Measurements from ENCODE around the gene FLRT2.

Gene FLRT2

DNA sequence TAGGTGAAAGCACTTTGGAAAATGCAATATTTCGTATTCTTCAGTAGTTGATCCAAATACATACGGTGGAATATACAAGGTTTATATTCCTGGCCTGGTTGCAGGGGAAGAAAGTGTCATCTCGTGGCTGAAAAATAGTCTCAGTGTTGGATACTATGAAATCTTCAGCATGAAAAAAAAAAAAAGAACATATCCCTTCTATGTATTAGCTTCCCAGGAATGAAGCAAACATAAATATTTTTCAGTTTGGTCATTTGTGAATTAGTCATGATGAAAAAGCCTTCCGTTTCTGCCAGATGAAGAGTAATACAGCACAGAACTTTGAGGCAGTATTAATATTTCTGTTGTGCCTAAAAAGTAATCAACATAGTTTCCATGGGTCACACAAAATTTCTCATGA, 36.7 kb downstream of the FLRT2 start:
- no peak for DNase-seq

DNA sequence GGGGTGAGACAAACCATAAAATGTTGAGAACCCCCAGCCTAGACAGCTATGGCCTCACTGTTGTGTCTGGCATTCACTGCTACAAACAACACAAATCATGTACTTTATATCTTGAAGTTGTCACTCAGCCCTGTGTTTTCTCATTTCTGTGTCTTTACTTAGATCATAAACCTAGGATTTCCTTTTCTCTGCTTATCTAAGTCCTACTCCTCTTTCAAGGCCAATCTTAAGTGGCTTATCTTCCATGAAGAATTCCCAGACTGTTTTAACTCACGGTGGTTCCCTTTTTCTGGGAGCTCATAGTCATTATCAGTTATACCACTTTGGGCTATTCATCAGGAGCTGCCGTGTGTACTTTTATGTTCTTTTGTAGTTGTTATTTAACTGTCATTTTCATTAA, 42.1 kb downstream of the FLRT2 start:
- DNase-seq, result no peak

DNA sequence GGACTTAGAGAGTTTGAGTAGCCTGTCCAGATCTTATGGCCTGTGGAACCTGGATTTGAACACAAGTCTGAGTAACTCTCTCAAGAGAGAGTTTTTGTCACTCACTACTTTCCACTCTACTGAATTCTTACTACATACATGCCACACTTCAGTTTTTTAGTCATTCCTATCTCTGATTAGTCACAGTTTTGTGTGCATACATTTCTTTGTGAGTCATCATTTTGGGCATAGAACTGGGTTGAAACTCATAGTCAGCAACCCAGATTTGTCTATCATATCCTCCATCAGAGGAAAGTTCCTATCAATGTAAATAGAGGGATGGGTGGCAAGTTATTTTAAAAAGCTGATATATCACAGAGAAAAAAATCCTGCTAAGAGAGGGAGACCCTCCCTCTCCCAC, 42.9 kb downstream of the FLRT2 start:
- no peak for DNase-seq

DNA sequence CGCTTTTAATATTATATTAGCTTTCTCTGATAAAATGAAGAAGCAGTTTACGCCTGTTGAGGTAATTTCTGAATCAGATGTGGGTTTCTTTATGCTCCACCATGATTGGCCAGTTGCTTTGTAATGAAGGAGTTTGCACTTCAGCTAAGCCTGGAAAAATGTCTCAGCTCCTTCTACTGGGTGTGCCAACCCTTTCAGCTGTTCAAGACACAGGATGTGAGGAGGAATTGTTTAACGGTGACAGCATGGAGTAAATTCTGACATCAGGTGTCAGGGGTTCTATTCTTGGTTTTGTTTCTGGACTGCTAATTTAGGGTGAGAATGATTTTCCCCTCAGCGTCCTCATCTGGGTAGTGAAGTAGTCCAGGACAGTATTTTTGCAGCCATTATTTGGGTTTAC, 43.5 kb downstream of the FLRT2 start:
- DNase-seq, result no peak

DNA sequence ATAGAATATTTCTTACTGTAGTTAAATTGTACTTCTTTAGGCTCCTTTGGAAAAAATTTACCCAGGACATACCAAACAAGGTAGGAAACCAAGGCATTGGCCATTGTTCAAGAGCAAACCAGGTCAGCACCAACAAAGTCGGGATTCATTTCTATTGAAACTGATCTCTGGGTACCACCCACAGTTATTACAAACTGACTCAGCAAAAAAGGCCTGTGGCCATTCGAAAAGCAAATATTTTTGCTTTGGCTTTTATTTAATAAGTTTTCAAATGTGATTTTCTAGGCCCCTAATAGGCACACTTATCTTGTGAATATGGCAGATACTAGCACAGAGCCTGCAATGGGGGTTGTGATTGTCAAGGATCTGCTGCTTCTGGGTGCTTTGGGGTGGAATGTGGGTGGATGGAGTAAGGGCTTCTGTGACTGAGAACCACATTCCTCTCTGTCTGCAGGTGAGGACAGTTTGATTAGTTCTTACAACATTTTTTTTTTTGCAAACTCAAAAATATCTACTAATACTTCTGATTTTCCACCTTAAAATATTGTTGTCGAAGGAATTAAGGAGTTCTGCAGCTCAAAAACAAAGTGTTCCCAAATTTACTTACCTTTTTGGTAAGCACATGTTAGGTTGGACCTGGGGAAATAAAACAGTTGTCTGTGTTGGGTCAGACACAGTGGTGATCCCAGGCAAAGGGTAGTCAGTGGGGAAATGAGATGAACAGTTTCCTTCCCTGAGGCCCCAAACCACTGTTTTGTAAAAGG, 45.1 kb downstream of the FLRT2 start:
- DNase-seq, result no peak

DNA sequence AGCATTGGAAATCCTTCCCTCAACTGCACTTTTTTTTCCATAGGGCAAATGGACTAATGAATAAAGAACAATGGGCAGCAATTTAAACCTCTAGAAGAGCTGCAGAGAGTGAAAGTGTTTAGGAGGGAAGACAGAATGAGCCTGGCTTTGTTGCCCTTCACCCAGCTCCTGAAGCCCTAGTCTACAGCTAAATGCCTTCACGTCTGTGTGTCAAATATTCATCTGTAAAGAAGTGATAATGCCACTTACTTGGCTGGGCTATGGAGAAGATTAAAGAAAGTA, 45.6 kb downstream of the FLRT2 start:
- no peak for DNase-seq

DNA sequence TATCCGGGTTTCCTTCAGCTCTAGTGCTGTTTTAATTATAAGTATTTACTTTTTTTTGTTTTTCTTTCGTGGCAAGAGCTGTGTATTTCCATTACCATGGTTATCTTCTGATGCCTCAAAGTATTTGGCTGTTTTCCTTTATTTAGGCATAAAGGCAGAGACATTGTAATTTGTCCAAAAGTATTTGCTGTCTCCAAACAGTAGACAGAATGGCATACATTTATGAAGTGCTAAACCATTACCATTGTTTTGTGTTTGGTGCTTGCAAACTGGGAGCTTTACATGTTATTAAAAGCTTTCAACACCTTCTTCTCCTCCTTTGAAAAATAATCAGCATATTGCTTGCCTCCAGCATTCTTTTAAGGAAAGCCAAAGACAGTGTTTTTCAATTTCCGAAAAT, 46.3 kb downstream of the FLRT2 start:
- DNase-seq, result no peak

DNA sequence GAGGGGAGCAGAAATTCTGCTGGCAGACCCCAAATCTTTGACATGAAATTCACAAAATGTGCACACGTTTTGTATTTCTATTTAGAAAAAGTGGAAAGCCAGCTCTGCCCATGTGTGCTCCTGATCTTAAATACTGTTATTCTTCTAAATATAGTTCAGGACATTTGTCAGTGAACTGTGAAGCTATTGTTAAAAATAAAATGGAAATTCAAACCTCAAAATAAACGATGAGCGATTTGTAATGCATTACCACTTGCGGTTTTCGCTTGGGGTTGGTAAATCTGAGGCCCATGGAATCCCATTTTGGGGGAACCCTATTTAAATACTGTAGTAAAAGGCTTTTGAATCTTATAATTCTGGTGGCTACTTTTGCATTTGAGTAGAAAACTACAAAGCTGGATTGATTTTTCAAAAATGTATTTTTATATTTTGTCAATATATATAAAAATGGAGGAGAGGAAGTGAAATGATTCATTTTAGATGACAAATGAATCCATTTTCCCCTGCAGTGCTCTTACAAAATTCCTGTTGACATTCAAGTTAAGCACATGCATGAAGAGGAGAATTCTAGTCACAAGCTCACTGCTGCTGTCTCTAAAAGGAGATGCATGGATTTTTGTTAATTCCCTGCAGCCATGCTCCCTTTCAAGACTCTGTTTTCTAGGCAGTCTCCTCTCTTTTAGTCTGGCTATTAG, 47.1 kb downstream of the FLRT2 start:
- no peak for DNase-seq

DNA sequence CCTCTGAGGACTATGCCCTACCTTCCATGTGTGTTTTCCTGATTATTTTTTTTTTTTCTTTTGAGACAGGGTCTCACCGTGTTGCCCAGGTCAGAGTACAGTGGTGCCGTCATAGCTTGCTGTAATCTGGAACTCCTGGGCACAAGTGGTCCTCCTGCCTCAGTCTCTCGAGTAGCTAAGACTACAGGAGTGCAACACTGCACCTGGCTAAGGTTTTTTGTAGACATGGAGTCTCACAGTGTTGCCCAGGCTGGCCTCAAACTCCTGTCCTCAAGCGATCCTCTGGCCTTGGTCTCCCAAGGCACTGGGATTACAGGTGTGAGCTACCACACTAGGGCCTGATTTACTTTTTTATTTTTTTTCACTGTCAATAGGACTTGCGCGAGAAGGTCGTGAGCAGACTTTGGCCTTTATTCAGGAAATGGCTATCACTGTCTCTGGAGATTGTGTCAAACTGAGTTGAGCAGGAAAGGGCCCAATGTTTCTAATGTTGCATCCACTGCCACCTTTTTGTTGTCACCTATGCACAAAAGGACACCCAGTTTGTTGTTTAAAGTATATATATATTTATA, 47.7 kb downstream of the FLRT2 start:
- no peak for DNase-seq

DNA sequence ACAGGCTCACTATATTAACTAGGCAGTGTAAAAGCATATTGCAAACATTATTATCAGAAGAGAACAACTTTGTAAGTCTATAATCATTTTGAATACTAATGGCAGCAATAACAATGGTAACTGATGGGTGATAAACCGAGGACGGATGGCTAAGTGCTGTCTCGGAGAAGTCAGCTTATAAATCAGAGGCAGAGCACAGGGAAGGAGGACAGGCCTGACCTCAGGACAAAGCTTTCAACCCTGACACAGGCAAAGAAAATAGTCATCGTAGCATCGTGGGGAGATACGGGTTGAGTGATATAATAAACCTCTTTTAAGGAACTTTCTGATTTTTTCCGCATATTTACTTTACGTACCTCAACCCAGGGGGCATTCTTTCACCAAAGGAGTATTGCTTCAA, 48.4 kb downstream of the FLRT2 start:
- no peak for DNase-seq

DNA sequence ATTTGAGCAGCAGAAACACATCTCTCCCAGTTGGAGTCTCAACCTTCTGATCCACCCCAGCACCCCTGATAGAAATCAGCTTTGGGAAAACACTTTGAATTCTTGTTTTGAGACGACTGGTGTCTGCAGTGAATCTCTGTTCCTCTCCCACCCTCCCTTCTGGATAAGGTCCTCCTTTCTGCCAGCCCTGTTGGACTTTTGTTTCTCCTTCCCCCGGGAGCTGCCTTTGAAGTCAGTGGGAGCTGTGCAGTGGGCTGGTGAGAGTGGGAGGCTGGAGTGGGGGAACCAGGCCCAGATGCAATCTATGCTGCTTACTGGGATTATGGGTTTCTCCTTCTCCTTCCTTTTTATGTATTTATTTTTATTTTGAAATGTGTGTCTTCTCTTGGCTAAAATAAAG, 49.0 kb downstream of the FLRT2 start:
- no peak for DNase-seq

DNA sequence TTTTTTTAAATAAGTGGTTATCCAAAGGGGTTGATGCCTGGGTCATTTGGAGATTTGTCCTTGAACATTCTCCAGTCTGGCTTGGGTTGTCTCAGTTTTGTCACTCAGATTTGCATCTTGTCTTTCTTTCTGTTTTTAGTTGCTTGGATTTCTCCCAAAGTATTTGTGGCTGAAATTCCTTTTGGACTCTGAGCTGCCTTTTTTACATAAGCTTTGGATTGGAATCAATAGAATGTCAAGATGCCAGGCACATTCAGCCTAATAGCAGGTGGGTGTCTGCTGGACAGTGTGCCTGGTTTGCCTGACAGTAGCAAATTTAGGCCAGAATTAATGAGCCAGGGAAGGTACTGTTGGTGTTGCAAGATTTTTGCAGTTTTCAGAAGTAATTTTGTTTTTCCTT, 50.0 kb downstream of the FLRT2 start:
- DNase-seq, result no peak

DNA sequence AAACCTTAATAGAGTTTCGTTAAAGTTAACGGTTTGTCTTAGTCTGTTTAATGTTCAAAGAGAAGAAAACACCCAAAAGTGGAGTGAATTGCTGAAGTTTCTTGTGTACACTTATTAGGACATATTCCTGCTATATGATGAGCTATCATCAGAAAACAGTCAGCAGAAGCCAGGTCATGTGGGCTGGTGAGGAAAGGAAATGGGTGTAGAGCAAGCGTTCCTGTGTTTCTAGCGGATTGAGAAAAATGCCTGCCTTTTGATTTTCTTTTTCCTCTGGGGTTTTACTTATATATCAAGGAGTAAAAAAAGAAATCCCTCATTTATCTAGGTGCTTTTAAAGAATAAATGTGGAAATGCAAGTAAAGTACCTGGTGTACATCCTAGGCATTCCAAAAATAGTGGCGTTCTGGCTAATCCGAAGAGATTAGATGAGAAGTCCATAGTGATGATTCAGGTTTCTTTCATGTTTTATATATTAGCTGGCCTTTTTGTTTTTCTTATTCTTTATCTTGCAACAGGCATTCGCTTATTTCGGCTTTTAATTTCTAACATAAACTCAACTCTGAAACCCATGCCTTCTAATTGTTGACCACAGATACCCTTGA, 50.7 kb downstream of the FLRT2 start:
- DNase-seq, result no peak

DNA sequence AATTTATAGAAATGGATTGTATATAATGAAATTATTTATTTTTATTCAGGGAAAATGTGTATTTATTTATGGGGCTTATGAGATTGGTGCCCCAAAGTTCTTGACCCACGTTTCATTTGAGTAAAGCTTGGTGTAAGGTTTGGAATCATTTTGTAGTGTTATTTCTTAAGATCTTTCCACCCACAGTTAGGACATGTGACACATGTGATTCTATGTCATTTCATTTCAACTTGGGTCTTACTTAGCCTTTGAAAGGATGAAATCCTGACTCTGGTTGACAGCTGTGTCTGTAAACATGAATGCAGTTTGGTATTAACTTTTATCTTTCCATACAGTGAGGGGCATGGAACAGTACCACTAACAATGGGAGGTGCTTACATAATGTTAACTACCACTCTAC, 51.7 kb downstream of the FLRT2 start:
- no peak for DNase-seq

DNA sequence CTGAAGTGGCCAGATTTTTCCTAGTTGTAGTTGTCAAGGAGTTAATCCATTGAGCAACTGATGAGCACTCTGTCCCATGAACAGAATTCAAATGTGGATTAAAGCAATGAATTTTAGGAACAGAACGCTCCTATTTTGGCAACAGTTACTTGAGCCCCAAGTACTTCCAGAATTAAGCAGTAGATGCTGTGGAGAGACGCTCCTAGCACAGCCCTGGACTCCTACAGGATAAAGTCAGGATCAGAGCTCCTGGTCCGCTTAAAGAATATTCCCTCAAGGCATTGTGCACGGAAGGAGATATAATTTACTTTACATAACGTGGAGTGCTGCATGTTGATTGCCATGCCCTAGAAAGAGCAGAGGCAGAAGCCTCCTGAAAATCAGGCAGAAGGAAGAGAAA, 53.4 kb downstream of the FLRT2 start:
- no peak for DNase-seq

DNA sequence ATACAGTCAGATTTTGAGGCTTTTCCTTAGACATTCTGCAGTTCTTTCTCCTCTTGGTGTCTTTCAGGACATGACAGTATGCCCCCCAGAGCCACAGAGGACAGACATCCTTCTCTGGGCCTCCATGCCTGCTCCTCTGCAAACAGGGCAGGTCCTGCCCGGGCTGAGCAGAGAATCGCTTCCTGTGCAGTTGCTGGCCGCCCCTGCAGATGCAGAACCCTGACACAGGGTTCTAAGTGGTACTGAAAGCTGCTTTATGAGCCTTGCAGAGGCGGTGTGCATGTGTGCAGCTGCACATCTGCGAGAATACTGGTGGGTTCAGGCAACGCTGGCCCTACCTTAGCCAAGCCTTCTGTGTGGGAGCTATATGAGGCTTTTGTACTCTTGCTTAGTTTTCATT, 54.5 kb downstream of the FLRT2 start:
- no peak for DNase-seq

DNA sequence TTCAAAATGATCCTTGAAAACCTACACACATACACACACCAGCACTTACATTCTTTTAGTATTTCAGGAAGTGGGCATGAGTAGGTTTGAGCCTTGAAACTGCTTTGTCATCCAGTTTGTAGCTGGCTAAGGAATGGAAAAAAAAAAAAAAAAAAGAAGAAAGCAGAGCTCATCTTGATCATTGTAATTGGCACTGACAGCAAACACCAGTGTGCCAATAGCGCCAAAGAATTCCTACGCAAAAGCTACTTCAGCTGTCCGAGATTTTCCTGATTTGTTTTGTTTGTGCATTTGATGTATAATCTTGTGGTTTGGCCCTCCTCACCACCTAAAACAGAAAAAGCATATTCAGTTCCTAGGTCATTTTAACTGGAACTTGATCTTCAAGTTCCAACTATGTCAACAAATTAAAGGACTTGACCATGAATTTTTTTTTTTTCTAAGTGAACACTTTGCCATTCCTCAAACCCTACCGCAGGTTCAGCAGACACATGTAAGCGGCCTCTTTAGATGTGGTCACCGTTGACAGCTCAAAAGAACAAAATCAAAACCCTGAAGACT, 57.3 kb downstream of the FLRT2 start:
- DNase-seq, result no peak

DNA sequence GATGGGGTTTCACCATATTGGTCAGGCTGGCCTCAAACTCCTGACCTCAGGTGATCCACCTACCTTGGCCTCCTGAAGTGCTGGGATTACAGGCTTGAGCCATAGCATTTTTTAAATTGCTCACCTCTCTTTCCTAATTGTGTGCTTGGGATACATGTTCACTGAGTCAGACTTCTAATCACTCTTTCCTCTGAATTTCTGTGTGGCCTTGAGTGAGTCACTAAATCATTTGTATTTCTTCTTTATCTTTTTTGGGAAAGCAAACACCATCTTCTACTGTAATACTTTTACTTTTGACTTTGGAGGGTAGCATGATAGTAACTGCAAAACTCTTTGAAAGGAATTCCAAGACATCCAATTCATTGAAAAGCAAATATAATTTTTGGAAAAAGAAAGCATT, 60.8 kb downstream of the FLRT2 start:
- no peak for DNase-seq

DNA sequence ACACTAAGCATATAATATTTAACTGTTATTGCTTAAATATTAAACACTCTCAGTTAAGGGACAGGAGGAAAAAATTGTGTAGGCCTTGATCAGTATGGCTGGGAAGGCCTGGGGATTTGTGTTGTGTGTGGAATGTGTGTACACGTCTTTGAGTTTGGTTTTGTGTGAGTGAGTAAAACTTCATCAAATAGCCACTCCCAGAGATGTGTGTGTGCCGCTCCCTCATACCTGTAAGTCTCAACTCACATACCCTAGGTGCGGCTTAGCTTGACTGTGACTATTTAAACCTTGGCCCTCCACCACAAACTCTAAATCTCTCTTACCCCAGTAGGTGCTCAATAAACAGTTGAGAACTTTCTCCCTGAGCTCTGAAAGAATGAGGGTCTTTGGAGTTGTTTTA, 64.3 kb downstream of the FLRT2 start:
- no peak for DNase-seq

DNA sequence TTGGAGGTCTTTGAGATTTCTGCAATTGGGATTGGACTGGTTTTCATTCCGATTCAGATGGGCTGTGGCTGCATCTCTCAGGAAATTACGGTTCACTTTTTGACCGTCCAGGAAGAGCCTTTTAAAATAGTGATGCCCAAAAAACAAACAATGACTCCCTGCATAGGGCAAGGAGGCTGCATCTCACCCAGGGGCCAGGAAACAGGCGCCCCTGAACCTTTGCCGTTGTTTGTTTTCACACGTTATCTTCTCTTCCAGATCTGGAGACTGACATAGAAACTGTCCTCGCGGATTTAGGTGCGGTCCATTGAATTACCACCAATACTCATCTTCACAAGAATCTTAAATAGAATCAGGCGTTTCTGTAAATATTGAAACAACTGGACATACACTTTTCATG, 66.0 kb downstream of the FLRT2 start:
- no peak for DNase-seq

DNA sequence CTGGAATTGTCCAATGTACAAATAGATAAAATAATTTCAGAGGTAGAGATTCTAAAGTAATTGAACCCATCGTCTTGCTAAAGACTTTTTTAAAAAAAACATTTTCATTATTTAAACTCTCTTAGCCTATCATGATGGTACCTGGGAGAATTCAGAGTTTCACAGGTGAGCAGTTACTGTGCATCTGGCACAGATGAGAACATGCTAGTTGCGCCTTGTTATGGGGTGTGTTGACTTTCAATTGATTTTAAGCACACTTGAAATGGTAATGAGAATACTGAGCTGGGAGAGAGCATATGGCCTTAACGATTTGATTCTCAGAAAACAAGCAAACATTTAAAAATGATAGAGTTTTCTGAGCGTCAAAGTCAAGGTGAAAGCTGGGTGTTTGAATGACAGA, 66.6 kb downstream of the FLRT2 start:
- DNase-seq, result no peak

DNA sequence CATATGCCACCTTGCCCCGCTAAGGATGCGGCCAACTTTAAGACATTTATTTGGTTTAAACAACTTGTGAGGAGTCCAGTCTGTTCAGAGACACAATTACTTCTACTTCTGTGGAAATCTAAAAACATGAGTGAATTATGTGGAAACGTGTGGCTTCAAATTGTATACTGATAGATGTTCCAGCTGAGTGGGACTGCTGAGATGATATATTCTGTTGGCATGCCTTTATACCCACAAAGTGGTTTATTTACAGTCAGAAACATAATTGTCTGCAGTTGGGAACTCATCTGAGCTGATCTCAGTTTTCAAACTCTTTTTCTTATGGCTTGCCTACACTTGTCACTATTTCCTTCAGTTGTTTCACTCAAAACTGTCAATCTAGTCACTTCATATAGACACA, 67.8 kb downstream of the FLRT2 start:
- DNase-seq, result no peak

DNA sequence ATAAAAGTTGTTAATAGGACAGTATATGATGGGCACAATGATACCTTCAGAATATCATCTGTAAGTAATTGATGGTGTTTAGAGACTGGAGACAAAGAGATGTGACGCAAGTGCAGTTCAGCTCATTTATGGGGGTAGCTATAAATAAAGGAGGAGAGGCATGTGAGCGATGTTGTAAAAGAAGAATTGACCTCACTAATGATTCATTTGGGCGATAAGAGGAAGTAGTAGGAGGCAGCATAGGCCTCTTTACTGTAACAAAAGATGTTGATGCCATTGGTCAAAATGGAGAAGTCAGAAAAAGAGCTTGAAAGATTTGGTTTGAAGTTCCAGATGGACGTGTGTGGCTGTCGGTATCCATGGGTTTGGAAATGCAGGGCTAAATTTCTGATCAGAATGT, 70.0 kb downstream of the FLRT2 start:
- peak; percentile 1 to 32 for DNase-seq

DNA sequence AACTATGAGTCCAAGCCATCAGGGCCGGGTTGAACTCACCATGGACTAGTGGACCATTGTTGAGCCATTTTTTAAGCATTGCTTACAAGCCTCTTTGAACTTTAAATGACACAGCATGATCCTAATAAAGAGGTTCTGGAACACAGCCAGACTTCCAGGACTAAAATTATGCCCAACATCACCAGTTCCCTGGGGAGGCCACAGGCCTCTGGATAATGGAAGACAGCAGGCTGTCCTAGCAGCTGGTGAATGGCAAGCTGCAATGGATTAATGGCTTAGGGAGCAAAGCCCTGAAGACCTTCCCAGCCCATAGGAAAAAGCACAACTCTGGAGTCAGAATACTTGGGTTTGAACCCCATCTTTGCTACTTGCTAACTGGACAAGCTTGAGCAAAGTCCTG, 71.3 kb downstream of the FLRT2 start:
- no peak for DNase-seq

Data from CD4-positive, alpha-beta T cell treated with Interleukin-1 beta for 1 hour (primary cell).